Kidney tubule cell (primary cell): Measurements from ENCODE around the gene LAT.
"Not testable (repeated sequence)": the region's sequence is repeated elsewhere in the genome, so short reads cannot be mapped to it uniquely, and the experiment has no call there.

Source experiments
- DNase-seq: peaks from one replicate; pipeline ENCODE4 v3.0.0-alpha.2; 2018; ENCODE audit warnings: low spot score

LAT gene

GRCh38 chr16:28977703-28978662, 6.9 kb upstream of the LAT start:
- DNase-seq, result peak; percentile 7

- DNase-seq, result not testable (repeated sequence)
These were observed 4.5 kb upstream of the LAT start for GRCh38 chr16:28980330-28980729.

GRCh38 chr16:28980929-28981328, 3.9 kb upstream of the LAT start:
- DNase-seq, result no peak

GRCh38 chr16:28981517-28981916, 3.3 kb upstream of the LAT start:
- DNase-seq, result no peak

- no peak for DNase-seq
These were observed 2.4 kb upstream of the LAT start for GRCh38 chr16:28982418-28982817.

- no peak for DNase-seq
These were observed 1.9 kb upstream of the LAT start for GRCh38 chr16:28982949-28983348.

- DNase-seq, result no peak
These were observed 1.2 kb upstream of the LAT start for GRCh38 chr16:28983644-28984043.

GRCh38 chr16:28984091-28984490, 761 bp upstream of the LAT start:
- DNase-seq, result no peak

GRCh38 chr16:28985211-28986041, 574 bp downstream of the LAT start:
- DNase-seq, result no peak

- DNase-seq, result no peak
These were observed 1.2 kb downstream of the LAT start for GRCh38 chr16:28986046-28986445.

- no peak for DNase-seq
These were observed 1.6 kb downstream of the LAT start for GRCh38 chr16:28986492-28986891.

GRCh38 chr16:28987170-28987853, 2.5 kb downstream of the LAT start:
- DNase-seq, result no peak

- no peak for DNase-seq
These were observed 4.5 kb downstream of the LAT start for GRCh38 chr16:28989363-28989762.

GRCh38 chr16:28990375-28991040, 5.7 kb downstream of the LAT start:
- no peak for DNase-seq

- no peak for DNase-seq
These were observed 6.8 kb downstream of the LAT start for GRCh38 chr16:28991687-28992086.

- DNase-seq, result no peak
These were observed 7.6 kb downstream of the LAT start for GRCh38 chr16:28992496-28992895.

GRCh38 chr16:28998837-28999236, 14.0 kb downstream of the LAT start:
- DNase-seq, result no peak

- no peak for DNase-seq
These were observed 14.7 kb downstream of the LAT start for GRCh38 chr16:28999577-28999976.

- no peak for DNase-seq
These were observed 15.2 kb downstream of the LAT start for GRCh38 chr16:29000019-29000418.

GRCh38 chr16:29004496-29005139, 19.8 kb downstream of the LAT start:
- peak; percentile 35 for DNase-seq
